Stimulated activated CD8-positive, alpha-beta memory T cell treated with anti-CD3 and anti-CD28 coated beads, Interleukin-12 subunit alpha, Interleukin-12 subunit beta, amount 100 ng/mL, for 24 hours (primary cell): ENCODE results near the gene ABHD17C.
"Not testable (repeated sequence)": the region's sequence is repeated elsewhere in the genome, so short reads cannot be mapped to it uniquely, and the experiment has no call there.

Experiments
- DNase-seq: peaks from one replicate; pipeline ENCODE4 v3.0.0-alpha.2; 2020; ENCODE audit errors: extremely low read depth

ABHD17C gene

DNA sequence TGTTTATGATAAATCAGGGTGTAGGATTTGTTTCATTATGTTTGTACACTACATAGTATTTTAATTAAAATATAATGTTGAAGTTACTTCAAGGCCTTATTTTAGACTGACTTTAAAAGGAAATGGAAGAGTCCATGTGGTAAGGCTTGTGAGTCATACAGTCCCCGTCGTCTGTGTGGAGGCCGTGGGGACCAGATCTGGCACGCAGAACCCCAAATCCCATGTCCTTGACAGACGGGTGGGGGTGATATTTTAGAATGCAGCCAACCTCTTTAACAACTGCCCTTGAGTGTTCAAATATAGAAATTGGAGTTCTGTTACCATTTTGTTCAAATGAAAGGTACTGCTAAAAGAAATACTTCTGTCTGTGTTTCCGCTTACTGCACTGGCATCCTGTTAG lies 35.8 kb downstream of the ABHD17C start:
- DNase-seq, result no peak

DNA sequence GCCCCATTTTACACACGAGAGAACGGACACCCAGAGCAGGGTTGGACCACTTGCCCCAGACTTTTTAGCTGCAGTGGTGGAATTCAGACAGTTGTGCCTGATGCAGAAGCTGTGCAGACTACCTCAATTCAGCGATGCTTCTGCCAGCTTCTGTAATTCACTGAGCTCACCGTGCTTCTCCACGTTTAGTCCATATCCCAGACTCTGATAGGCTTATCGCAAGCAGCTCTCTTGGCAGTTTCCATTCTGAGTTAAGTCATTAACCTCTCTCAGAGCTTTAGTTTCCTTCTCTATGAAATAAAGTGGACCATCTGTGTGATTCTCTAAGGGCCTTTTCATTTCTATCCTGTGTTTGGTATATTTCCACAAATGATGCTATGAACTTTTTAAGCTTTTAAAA lies 37.1 kb downstream of the ABHD17C start:
- no peak for DNase-seq

DNA sequence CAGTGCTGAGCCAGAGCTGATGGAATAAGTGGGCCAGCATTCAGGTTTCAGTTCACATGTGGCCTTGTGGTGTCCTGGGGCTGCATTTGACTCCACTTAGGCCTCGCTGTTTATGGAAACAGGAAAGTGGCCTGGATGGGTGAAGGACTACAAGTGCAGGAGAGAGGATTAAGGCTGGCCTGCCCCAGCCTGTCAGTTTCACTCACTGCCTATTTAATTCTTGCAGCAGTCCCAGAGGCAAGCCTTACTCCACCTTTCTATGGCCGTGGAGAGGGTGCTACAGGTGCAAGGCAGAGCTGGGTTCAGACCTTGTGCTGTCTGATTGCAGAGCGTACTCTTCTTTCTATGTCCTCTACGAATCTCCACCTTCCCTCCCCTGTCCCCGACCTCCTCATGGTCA lies 37.7 kb downstream of the ABHD17C start:
- no peak for DNase-seq

DNA sequence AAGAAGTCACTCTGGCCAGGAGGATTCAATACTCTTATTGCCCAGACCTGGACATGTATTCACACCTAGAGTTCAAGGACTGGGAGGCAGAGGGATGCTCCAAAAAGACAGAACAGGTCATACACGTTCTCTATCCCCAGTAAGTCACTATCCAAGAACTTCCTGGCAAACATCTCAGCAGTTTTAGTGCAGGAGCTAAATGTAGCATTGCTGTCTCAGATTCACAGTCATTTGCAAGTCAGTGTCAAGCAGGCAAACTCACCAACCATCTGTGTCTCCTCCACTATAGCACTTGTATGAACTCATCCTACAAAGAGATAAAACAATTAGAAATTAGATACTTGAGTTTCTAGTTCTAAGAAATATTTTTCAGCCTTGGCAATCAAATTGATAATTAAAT lies 38.4 kb downstream of the ABHD17C start:
- DNase-seq, result no peak

DNA sequence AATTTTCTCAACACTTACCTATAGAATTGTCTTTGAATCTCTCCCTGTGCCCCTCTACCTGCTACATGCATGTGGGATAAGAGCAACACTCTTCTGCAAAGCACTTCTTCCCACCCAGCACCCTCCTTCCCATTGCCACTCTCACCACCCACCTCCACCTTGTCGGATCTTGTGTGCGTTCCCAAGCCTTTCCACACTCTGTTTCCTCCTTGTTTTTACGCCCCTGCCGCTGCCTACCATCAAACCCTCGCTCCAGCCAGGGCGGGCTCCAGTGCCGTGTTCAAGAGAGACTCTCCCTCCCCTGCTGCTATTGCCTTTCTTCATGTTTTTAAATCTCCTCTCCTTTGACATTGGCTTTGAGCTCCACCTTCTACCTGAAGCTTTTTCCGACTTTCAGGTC lies 40.2 kb downstream of the ABHD17C start:
- DNase-seq, result no peak

DNA sequence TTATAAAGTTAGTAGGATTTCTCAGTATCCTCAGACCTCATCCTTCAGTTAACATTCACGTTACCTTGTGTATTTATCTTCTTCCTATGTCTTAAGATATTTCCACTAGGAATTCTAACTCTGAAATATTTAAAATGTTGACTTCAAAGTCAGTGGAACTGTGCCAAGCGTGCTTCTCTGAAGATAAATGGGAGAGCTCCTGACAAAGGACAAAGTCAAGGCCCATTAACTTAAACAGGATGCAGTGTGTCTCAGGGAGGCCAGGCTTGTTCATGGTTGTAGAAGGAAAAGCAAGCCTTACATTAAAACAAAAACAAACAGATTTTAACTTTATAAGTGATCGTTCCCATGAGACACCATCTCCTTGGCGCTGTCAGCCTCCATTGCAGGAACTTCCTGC lies 41.5 kb downstream of the ABHD17C start:
- DNase-seq, result no peak

DNA sequence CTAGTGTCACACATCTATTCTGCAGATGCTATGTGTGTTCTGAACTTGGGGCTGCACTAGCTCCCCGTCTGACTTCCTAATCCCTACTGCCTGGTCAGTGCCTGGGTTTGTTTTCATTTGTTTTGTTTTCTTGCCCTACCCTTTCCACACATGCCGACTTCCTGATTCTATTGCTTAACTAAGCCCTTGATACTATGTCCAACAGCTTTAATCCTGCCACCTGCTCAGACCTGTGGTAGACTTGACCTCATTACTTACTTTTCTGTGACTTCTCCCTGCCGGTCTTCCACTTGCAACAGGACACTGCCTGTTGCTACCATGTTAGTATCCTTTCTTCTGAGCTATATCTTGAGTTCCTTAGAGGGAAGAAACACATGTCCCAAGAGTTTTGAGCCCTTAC lies 44.8 kb downstream of the ABHD17C start:
- no peak for DNase-seq

DNA sequence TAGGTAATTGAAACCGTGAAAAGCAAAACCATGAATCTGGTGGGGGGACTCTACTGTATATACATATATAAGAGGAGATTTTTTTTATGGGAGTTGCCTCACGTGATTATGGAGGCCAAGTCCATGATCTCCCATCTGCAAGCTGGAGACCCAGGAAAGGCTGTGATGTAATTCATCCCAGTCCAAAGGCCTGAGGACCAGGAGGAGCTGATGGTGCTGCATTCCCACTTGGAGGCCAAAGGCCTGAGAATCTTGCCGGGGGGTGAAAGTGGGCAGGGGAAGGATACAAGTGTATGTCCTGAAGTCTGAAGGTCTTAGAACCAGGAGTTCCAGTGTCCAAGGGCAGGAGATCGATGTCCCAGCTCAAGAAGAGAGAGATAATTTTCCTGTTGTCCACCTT lies 47.0 kb downstream of the ABHD17C start:
- DNase-seq, result no peak

DNA sequence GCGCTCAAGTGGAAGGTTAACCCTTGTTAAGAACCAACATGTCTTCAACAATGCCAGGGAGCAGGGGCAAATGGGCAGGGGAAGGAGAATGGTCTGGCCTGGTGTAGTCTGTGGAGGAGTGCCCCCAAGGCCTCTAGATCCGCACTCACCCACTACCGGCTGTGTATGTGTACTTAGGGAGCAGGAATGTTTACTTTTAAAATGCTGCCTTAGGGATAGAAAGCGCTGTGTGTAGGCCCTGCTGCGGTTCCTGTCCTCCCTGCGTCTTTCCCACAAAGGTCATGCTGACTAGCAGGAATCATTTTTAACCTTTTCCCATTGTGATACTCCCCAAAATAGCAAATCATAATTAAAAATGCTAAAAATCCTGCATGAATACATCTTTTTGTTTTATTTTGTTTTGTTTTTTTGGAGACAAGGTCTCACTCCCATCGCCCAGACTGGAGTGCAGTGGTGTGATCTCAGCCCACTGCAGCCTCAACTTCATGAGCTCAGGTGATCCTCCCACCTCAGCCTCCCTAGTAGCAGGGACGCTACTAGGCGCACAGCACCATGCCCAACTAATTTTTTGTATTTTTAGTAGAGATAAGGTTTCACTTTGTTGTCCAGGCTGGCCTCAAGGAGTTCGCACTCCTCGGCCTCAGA lies 48.2 kb downstream of the ABHD17C start:
- DNase-seq, result no peak

DNA sequence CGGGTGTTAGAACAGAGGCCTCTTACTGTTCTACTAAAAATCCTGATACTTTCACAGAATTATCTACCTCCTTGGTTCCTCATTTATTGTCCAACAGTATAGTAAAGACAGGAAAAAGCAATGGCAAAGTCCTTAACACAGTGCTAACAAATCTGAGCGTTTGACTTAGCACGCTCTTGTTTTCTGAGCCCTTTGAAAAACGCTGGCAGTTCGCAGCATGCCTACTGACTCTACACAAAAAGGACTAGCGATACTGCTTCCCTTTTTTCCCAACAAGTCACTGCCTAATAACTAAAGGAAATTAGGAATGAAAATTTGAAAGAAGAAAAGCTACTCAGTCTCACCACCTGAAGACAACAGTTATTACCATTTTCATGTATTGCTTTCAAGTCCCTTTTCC lies 49.3 kb downstream of the ABHD17C start:
- no peak for DNase-seq

DNA sequence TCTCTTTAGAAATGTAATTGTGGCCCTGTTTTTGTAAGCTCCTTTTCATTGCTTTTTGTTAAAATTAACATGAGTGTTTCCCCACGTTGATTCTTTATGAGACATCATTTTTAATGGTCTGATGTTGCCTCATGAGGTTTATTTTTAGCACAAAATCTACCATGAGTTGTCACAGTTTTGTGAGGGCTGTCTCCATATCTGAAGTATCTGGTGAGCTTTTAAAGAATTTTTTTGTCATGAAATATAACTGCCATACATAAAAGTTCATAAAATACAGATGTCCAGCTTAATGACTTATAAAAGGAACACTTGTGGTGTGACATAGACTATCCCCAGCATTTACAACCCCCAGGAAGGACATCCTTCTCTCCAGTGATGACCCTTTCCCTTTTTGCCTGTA lies 49.7 kb downstream of the ABHD17C start:
- no peak for DNase-seq

DNA sequence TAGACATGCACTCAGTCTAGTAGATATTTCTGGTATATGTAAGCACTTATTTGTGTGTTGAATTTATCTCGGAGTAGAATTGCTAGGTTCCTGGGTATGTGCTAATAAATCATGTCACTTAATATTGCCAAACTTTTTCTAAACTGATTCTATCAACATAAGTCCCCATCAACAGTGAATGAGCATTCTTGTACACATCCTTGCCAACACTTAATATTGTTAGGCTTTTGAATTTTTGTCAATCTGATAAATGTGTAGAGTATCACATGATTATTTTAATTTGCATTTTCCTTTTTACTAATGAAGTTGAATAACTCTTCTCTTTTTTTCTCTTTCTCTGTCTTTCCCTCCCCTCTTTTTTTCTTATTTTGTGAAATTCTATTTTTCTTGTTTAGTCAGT lies 50.8 kb downstream of the ABHD17C start:
- DNase-seq, result no peak

DNA sequence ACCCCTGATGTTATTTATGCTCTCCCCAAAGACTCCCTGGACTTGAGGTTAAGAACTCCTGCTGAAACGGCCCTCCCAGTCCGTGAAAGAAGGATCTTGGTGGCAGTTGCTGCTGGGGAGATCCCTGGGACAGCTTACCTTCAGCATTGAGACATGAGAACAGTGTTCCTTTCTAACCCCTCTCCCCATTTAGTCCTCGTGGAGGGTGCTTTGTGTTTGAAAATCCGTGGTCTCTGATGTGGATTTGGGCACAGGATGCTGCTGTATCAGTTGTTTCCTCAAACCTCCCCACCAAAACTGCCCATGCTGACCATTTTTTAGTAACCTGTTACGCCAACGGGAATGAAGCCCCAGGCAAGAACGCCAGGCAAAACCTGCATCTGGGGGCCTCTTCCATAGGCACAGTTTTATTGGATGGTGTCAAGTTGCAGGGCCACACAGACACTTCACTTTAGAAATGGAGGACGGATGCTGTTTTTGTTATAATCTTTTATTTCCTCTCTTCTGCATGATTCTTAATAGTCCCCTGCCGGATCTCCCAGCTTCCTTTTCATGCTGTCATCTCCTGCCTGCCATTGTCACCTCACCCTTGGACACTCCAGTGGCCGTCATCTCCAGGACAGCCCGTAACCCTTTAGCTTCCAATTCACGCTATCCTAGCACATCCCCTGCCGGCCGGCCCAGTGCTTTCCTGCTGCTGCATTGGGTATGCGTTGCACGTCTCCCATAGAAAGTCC lies 52.4 kb downstream of the ABHD17C start:
- DNase-seq, result no peak

DNA sequence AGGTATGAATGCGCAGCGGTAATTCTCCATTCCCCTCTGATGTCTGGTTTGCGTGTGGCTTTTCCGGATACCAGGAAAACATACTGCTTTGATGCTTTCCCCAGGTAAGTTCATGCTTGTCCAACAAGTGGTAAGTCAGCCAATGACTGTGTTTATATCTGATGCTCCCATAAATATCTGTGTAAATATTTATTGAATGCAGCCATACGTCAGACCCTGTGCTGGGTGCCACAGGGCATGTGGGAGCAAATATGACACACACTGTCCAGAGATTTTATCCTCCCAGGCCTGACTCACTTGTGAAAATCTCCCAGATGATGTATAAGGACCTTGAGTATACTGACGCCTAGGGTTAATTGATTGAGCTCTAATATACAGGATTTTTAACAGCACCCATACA lies 54.5 kb downstream of the ABHD17C start:
- DNase-seq, result no peak

DNA sequence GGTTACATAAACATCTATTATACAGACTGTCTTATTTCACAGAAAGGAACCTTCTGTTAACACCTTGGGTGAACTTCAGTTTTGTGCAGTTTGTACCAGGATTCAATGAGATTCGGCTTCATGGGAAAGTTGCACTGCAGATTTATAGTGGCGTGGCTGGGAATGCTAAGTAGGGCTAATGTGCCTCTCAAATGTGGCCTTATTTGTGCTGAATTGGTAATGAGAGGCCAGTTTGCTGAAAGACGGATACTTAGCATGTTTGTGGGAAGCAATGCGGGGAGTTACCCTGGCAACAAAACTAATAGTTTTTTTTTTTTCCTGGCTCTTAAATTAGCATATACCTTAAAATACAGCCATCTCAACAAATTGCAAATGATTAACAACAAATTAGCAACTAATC lies 55.5 kb downstream of the ABHD17C start:
- no peak for DNase-seq

DNA sequence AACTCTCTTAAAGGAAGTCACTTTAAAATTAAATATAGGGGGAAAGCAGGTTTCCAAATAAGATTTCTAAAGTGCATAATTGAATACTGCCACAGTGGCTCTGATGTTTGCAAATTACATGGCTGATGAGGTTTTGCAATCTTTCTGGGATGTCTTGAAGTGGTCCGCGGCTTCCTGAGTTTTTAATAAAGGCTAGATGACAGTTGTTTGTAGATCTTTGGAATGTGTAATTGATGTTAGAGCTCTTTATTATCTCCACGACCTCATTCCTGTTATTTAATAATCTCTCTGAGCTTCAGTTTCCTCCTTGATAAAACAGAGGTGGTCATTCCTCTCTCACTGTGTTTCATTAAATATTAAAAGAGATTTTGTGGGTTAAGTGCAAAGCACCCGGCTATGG lies 57.1 kb downstream of the ABHD17C start:
- DNase-seq, result no peak

DNA sequence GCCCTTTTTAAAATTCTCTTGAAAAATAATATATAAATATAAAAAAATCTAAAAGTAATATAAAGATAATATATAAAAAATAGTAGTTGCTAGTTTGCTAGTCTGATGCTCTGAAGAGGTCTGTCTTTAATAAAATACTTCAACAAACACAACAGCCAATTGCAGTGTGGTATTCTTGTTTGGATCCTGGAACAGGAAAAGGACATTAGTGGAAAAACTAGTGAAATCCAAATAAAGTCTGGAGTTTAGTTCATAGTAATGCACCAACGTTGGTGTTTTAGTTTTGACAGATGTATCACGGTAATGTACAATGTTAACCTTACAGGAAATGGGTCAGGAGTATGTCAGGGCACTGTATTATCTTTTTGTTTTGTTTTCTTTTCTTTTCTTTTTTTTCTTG lies 58.1 kb downstream of the ABHD17C start:
- no peak for DNase-seq

DNA sequence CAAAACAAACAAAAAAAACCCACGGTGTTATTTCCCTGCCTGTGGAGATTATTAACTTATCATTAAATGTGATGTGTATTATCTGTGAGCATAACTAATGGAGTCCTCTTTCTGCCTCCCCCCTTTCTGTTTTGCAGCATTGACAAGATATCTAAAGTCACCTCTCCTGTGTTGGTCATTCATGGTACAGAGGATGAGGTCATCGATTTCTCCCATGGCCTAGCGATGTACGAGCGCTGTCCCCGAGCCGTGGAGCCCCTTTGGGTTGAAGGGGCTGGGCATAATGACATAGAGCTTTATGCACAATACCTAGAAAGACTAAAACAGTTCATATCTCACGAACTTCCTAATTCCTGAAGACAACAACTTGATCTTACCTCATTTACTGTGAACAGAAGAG lies 58.9 kb downstream of the ABHD17C start:
- no peak for DNase-seq

DNA sequence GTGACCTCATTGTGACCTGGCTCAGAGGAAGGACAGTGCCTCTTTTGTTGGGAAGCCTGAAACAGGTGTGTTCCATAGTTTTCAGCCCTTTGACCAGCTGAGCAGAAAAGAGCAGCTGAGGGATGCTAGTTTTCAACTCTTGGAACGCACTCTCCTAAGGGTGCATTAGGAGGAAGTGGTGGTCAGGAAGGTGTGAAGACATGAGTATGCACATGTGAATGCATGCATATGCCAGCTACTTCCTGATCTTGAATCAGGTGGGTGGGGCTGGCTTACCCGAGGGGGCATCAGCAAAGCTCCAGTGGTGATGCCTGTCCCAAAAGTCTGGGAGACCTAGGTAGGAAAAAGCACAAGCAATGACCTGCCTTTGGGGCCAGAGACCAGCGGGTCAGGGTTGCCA lies 60.8 kb downstream of the ABHD17C start:
- no peak for DNase-seq

DNA sequence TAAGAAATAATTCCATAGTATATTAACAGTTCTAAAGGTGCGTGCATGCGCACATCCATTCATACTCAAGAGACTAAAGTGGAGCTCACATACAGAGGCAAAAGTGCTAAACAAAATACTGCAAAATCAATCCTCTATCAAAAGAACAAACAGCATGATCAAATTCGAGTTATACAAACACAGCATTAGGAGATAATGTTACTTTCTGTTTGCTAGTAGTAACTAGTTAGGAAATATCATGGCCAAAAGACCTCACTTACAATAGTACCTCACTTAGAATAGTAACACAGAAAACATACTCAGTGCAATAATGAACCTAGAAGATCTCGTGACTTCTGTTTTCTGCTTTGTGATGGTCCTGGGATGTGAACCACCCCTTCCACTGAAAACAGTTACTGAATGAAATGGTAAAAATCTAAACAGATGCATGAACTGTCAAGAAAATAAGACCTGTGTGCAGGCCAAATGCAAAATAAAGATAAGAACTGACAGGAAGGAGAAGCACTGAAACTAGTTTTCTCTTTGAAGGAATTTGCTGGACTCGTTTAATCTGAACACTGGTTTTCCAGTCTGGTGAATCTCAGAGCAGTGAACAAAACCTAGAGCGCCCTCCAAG lies 63.1 kb downstream of the ABHD17C start:
- DNase-seq, result no peak

DNA sequence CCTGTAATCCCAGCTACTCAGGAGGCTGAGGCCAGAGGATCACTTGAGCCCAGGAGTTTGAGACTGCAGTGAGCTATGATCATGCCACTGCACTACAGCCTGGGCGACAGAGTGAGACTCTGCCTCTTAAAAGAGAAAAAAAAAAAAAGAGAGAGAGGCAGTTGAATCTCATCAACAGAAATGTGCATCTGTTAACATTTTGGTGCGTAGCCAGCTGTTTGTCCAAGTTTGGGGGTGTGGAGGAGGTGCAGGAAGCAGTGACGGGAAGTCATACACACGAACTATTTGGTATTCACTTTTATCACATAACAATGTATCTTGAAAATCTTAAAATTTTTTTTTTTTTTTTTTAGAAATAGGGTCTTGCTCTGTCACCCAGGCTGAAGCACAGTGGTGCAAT lies 65.8 kb downstream of the ABHD17C start:
- no peak for DNase-seq

DNA sequence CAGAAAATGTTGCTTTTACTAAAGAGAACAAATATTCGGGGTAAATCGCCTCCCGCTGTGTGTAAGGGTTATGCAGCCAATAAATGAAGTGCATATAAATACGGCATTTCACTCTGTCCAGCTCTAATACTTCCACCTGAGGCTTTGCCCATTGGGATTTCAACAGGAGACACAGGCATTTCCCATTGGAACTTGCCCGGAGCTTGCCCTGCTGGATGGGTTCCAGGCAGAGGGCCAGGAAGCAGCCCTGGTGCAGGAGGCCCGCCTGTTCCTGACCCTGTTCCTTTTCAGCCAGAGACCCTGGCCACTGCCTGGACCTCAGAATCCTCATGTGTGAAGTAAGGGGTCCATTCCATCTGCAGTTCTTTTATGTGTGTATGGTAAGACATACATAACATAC lies 66.6 kb downstream of the ABHD17C start:
- DNase-seq, result no peak

DNA sequence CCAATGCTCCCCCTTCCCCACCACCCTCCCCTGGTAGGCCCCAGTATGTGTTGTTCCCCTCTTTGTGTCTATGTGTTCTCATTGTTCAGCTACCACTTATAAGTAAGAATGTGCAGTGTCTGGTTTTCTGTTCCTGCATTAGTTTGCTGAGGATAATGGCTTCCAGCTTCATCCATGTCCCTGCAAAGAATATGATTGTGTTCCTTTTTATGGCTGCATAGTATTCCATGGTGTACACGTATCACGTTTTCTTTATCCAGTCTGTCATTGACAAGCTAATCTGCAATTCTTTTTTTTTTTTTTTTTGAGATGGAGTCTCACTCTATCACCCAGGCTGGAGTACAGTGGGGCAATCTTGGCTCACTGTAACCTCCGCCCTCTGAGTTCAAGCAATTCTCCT lies 68.1 kb downstream of the ABHD17C start:
- not testable (repeated sequence) for DNase-seq
